ENCODE data around the gene MAP9.
"Not testable (repeated sequence)": the region's sequence is repeated elsewhere in the genome, so short reads cannot be mapped to it uniquely, and the experiment has no call there.

DNA sequence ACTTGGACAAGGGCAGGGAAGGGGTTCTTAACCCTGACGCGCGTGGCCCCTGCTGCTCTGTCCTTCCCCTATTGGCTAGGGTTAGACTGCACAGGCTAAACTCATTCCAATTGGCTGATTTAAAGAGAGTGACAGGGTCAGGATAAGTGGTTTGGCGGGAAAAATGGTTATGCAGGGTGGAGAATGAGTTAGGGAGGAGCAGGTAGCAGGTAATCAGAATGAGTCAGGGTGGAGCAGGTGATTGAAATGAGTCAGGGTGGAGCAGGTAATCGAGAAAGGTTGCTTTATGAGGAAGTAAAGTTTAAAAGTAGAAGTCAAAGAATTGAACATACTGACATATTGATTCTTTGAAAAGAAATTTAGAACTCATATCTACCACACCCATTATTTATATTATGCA, 64.7 kb downstream of the MAP9 start:
- TF ChIP-seq POLR2A, CTCF (IDR thresholded peaks at IDR 0.05): not testable (repeated sequence)
